8988T (cell line): ENCODE data around the gene ATF5.
"Not testable (repeated sequence)": the region's sequence is repeated elsewhere in the genome, so short reads cannot be mapped to it uniquely, and the experiment has no call there.

Experiments
- DNase-seq: peaks from one replicate; pipeline ENCODE4 v3.0.0; 2011

ATF5 gene

DNA sequence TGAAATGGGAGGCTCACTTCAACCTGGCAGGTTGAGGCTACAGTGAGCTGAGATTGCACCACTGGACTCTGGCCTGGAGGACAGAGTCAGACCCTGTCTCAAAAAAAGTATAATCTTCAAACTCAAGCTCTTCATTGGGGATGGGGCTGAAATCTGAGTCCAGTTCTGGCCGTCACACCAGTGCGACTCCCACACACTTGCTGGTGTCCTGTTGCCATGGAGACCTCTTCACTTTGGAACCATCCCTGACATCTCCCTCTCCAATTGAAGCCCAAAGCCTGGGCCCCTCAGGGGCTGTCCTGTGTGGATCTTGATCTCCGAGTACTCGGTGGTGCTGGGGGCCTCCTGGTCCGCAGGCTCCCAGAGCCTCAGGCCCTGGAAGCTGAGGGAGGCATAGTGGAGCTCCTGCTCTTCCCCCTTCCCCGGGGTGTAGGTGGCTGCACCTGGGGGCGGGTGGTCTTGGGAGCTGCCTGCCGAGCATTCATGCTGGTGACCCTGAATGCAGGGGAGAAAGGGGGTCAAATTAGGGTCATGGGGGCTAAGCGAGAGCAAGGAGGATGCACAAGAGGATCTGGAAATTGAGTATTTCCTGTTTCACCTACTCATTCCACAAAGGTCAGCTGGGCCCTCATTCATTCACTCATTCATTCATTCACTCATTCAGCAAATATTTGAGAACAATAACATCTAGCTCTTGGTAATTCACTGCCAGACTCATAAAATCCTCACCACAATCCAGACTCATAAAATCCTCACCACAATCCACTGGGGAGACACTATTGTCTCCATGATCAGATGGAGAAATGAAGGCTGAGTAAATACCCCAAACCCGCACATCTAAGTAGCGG lies 21.0 kb downstream of the ATF5 start:
- no peak for DNase-seq

DNA sequence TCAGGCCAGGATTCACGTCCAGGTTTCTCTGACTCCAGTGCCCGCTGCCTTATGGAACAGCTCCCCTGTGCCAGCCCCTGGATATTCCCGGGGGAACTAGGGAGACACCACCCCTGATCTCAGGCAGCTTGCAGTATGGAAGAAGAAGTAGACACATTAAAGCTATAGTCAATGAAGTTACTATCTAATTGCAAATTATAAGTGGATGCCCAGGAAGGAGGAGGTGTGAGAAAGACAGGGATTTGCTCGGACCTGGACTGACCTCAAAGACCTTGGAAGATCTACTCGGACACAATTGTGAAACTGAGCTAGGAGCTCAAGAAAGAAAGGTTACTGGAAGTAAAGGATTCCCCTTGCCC lies 21.6 kb downstream of the ATF5 start:
- DNase-seq = no peak

DNA sequence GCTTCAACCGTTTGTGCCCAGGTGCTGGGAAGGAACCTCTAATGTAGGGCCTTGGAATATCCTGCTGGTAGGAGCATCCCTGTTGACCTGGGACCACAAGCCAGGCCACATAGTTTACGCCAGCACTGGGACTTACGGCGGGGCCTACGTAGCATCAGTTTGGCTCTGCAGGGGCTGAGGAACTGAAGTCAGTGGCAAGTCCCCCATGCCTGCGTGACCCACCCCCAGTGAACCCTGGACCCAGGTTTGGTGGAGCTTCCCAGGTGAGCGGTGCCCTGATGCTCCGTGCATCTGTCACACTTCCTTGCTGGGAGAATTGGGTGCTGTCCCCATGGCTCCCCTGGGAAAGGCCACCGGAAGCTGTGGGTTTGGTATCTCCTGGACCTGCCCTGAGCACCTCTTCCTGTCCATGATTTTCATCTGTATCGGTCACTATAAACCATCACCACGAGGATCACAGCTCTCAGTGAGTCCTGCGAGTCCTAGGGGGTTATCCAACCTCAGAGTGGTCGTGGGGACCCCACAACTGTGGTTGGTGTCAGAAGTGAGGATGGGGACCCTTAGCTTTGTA lies 22.0 kb downstream of the ATF5 start:
- DNase-seq = no peak

DNA sequence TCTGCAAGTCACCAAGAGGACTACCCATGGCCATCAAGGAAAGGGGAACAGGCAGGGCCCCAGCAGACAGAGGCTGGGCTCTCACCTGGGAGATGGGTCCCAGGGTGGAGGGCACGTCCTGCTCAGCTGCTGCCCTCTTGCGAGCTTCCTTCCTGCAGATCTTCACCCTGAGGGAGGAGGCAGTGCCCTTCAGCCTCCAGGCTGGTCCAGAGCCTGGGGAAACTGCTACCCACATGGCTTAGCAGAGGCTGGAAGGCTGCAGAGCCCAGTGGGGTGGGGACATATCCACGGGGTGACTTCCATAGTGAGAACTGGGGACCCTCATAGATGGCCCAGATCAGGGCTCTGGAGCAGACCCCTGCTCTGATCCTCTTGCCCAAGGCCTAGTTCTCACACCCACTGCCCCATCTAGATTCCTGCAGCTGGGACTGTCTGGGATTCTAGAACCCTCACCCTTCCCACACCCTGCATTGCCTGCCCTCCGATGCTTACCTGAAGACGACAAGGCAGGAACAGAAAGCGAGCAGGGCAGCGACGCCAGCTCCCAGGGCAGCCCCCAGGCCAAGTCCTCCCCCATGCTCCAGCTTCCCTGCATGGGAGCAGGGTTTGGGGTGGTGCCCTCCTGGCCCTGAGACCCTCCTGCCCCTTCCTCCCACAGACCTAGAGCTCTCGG lies 22.9 kb downstream of the ATF5 start:
- no peak for DNase-seq

DNA sequence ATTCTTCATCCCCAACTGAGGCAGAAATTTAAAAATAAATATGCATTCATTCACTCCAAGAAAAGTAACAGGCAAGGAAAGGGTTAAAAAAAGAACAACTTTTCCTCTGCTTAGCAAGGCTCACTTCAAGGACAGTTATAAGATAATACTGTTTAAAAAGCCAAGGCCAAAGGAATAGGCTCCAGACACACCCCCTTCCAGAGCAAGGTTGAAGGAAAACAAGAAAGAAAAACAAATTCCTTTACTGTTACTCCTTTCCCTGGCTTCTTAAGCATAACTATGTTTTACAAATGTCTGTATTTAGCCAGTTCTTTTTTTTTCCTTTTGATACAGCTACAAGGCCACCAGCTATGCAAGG lies 23.5 kb downstream of the ATF5 start:
- no peak for DNase-seq

DNA sequence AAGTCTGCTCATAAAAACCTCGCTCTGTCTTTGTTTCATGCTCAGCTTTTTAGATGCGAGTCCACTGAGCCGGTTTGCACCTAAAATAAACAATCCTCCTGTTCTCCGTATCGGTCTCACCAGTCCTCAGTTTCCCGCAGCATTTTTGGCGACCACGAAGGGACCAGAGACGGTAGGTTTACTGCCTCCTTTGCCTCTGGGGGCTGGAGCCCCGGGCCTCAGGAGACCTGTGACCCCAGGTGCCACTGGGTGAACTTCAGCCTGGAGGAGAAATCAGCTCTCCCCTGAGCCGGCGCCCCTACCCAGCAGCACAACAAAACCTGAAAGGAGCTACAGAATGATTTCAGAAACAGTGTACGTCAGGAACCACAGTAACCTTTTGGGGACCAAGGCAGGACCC lies 23.9 kb downstream of the ATF5 start:
- no peak for DNase-seq

DNA sequence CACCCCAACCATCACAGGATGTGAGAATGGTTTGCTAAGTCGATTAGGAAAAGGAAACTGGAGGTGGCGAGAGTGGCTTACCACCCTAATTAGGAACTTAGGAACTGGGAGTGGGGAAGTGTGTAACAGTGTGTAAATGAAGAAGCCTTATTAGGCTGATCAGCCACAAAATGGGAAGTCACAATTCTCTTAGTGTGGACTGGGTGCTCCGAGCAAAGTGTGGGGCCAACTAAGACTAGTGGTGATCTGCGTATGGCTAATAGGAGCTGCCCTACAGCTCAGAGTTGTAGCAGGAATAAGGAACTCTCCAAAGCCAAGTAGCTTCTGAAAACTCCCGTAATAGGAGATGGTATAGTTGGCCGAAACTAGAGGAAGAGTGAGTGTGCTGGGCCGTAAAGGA lies 24.4 kb downstream of the ATF5 start:
- DNase-seq = no peak

DNA sequence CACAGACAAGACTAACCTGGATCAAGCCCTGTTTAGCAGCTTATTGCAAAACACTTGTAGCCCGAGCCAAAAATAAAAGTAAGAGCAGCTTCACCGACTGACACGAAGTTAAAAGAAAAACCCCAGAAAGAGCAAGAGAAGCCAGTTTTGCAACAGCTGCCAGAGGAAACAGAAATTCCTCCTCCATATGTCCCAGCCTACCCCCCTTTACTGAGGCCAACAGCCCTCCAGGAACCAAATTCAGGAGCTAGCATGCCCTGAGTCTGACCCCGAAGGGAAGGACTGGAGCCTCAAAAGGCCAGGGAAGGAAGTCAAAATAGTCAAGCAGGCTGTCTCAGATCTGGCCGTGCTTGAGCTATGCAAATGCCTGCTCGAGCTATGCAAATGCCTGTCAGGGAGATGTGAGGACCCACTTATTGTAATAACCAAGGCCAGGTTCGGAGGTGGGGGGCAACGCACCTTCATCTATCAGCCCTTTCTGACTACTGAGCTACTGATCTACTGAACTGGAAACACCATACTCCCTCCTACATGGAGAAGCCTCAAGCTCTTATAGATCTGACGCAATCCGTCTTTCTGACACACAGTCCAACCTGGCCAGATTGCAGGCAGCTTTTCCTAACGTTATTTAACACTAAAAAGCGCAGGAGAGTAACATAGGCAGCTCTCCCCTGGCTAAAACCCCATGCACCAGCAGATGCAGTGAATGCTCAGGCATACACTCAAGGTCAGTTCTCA lies 25.3 kb downstream of the ATF5 start:
- DNase-seq = no peak

DNA sequence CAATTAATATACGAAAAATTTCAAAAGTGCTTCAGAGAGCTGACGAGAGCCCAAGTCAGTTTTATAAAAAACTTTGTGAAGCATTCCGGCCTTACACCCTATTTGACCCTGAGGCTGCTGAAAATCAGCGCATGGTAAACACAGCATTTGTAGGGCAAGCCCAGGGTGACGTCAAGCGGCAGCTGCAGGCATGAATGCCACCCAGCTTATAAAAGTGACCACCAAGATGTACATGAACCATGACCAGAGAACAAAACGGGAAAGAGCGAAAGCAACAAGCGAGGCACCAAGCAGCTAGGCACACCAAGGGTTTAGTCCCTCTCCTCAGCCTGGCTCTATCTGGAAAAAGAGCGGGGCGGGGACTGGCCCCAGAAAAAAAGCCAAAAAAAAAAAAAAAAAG lies 25.9 kb downstream of the ATF5 start:
- DNase-seq = no peak

DNA sequence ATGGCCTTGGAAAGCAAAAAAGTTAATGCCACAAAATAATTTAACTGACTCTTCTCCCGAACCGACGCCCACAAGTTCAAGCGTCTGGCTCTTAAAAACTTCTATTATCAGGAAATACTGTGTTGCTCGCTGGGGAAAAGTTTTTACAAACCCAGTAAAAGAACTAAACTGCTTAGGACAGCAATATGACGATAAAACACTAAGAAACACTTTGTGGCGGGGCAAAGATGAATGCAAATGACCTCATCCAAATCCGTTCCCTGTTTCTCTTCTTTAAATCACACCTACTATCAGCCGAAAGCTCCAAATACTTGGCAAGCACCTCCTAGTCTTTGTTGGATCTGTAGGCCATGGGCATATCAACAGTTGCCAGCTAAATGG lies 27.1 kb downstream of the ATF5 start:
- DNase-seq = no peak

DNA sequence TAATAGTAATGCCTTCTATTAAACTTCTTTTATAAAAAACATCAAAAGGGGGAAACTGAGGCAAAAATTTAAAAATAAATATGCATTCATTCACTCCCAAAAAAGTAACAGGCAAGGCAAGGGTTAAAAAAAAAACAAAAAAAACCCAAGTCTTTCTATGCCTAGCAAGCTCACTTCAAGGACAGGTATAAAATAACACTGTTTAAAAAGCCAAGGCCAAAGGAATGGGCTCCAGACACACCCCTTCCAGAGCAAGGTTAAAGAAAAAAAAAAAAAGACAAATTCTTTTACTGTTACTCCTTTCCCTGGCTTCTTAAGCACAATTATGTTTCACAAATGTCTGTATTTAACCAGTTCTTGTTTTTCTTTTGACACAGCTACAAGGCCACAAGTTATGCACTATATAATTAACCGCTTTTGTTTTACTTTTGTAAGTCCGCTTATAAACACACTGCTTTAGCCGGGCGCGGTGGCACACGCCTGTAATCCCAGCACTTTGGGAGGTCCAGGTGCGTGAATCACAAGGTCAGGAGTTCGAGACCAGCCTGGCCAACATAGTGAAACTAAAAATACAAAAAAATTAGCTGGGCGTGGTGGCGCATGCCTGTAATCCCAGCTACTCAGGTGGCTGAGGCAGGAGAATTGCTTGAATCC lies 28.4 kb downstream of the ATF5 start:
- no peak for DNase-seq

DNA sequence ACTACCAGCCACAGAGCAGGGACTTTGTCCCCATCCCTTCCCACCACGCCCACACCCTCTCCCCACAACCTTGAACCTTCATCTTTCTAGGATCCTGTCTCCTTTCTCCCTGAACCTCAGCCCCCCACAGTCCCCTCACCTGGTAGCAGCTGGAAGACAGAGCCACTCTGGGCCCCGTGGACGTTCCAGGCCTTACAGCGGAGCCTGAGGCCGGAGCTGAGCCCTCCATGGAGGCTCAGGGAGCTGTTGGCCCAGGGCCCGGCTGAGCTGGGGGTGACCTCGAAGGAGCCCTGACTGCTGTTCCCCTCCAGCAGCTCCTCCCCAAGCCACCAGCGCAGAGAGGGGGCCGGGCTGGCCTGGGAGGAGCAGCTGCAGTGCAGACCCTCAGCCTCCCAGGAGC lies 29.1 kb downstream of the ATF5 start:
- not testable (repeated sequence) for DNase-seq

DNA sequence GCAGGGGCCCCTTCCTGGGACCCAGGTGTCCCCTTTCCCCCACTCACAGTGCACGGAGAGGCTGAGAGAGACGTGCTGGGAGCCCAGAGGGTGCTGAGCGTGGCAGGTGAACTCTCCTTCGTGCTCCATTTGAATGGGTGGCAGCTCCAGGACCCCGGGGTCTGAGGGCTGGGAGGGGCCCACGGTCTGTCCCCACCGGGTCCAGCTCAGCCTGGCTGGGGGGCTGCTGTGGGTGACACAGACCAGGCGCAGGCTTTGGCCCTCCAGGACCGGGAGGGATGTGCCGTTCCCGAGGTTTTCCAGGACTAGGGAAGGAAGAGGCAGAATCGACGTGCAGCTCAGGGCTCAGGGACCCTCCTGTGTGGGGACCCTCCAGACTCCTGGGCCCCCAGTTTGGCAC lies 29.6 kb downstream of the ATF5 start:
- not testable (repeated sequence) for DNase-seq

DNA sequence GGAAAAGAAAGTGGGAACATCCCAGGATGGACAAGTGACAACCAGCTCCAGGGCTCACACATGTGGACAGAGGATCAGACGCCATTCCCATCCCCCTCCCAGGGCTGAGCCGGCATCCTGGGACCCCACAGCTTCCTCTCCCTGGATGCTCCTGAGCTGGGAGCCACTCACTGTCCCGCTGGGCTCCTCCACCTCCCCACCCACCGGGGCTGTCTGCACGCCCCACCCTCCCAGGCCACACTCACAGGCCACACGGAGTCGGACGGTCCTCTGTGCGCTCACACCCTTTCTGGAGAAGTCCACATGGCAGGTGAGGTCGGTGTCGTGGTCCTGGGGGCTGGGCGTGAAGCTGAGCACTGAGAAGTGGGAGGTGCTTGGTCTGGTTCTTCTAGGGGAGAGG lies 30.9 kb downstream of the ATF5 start:
- DNase-seq = not testable (repeated sequence)

DNA sequence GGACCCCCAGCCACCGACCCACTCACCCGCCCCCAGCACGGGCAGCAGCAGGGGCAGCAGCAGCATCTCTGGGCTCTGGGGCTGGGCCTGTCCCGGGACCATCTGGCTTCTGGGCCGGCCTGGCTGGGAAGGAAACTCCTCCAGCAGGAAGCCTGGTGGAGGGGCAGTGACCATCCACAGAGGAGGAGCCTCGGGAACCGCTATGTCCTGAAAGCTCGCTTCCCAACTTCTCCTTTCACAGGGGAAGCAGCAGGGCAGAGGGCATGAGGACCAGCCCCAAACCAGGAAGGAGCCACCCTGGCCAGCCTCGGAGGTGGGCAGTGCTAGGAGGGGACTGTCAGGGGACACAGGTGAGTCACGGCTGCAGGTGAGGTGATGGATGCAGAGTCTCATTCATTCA lies 32.0 kb downstream of the ATF5 start, which contains the start of gene SIGLEC11:
Gene SIGLEC11, minus strand, starts transcription at position 193 of the 400 bp plus-strand sequence. Its CDS starts 91 bp downstream, at position 102.
- not testable (repeated sequence) for DNase-seq

DNA sequence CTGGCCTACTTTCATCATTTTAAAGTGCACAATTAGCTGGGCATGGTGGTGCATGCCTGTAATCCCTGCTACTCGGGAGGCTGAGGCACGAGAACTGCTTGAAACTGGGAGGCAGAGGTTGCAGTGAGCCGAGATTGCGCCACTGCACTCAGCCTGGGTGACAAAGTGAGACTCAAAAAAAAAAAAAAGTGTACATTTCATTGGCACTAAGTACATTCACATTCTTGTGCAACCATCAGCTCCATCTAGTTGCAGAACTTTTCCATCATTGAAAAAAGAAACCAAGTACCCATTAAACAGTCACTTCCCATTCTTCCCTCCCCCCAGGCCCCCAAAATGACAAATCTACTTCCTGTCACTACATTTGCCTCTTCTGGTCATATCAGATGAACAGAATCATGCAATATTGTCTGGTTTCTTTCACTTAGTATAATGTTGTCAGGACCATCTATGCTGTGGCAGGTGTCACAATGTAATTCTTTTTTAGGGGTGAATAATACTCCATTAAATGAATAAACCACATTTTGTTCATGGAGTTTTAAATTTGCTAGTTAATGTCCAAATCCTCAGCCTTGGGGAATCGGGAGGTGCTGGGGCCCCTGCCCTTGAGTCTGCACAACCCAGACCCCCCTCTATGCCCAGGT lies 39.4 kb downstream of the ATF5 start:
- DNase-seq = no peak

DNA sequence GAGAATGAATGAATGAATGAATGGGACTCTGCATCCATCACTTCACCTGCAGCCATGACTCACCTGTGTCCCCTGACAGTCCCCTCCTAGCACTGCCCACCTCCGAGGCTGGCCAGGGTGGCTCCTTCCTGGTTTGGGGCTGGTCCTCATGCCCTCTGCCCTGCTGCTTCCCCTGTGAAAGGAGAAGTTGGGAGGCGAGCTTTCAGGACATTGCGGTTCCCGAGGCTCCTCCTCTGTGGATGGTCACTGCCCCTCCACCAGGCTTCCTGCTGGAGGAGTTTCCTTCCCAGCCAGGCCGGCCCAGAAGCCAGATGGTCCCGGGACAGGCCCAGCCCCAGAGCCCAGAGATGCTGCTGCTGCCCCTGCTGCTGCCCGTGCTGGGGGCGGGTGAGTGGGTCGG lies 40.4 kb downstream of the ATF5 start:
- not testable (repeated sequence) for DNase-seq

DNA sequence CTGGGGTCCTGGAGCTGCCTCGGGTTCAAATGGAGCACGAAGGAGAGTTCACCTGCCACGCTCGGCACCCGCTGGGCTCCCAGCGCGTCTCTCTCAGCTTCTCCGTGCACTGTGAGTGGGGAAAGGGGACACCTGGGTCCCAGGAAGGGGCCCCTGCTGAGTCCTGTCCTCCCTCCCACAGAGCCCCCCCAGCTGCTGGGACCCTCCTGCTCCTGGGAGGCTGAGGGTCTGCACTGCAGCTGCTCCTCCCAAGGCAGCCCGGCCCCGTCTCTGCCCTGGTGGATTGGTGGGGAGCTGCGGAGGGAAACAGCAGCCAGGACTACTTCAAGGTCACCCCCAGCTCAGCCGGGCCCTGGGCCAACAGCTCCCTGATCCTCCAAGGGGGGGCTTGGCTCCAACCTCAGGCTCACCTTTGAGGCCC lies 43.0 kb downstream of the ATF5 start:
- no peak for DNase-seq

DNA sequence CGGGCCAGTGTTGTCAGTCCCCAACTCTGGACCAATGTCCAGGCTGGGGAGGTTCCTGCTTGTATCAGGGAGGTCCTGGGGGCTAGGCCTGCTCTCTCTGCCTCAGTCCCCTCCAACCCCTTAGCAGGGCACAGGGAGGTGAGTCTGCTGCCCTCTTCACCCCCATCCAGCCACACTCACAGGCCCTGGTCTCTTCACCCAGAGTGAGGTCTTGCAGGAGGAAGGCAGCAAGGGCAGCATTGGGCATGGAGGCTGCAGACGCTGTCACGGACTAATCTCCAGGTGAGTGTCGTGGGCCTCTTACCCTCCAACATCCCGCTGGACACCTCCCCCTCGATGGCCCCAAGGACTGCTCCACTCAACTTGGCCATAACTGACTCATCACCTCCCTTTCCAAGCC lies 43.8 kb downstream of the ATF5 start:
- DNase-seq = no peak

DNA sequence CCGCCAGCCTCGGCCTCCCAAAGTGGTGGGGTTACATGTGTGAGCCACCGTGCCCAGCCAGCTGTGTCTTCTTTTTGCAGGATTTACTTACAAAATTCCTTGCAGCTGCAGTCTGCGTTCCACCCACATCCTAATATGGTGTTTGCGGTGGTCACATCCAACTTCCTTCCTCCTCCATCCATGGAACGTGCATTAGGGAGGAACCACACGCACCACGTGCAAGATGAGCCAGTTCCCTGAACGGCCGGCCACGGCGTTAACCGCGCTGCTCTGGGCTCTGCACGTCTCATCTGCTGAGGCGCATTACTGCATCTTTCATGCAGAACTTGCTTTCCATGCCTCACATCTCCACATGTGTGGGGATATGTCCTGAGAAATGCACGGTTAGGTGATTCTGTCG lies 45.0 kb downstream of the ATF5 start:
- no peak for DNase-seq

DNA sequence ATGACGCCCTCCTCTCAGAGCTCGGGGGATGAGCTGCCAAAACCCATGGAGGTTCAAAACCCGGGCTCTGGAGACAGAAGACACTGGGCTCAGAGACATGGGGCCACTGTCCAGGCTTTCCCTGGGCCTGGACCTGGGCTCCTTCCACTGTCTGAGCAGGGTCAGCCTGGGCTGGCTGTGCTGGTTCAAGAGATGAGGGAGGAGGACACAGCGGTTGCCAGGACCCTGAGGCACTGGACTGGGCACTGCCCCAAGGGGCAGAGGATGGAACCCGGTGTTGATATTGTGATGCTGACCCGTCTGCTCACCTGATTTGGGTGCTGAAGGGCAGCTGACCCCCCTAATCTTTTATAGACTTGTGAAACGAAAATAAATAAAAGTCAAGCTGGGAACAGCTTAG lies 46.0 kb downstream of the ATF5 start:
- DNase-seq = no peak

DNA sequence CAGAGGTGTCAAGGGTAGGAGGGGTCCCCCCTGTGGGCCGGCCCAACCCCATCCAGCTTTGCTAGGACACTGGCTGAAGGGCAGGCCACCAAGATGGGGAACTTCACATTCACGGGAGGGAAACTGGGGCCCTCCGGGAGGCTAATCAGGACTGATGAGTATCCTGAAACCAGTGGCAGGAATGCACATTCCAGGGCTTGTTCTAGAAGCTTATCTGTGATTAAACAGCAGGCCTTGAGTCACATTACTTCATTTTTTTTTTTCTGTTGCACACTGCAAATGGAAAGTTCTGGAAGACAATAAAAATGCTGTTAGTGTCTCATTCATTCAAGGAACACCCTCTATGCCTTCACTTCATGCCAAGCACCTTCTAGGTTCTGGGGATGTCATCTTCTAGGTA lies 47.5 kb downstream of the ATF5 start:
- no peak for DNase-seq

DNA sequence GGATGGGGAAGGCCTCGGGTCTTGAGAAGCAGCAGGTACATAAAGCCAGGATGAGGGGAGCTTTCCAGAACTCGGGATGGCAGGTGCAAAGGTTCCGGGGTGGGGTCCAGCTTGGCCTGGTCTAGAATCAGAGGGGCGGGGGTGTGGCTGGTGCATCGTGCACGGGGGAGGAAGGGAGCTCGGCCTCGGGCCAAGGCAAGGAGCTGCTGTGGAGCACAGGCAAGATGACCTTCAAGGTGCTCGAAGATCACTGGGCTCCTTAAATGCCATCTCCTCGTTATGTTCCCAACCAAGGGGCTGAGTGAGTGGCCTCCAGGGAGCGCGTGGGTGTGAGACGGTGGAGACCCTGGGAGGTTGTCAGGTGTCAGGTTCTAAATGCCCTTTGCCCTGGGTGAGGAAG lies 48.1 kb downstream of the ATF5 start:
- no peak for DNase-seq
